Spleen (tissue), 11 donors: ENCODE measurements around the gene ADARB2. TPM values are rescaled to one million over a fixed set of nuclear protein-coding genes. Genes with fewer than 3 reads are reported as not detected.
A peak's percentile ranks its signal among the peaks of the same experiment; 100 is the strongest.

Experiments
- DNase-seq: peaks from one replicate; pipeline ENCODE4 v3.0.0-alpha.2; 2020
- H3K27ac ChIP-seq, 8 donors: fragments of 200-600 bp; sonication (generic) in 7 of 8; 1 replicate in 4 of 8; 2 replicates in 4 of 8; pipeline versions ENCODE4 v1.5.0 to v1.8.0; 2016 to 2021; ENCODE audit warnings: inconsistent platforms in 4 of 8, mild to moderate bottlenecking in 4 of 8, moderate library complexity in 1 of 8
- H3K27me3 ChIP-seq, 7 donors: fragments of 200-600 bp; sonication (generic) in 6 of 7; replicated peaks in 1 of 7; 1 replicate in 4 of 7; 2 replicates in 3 of 7; pipeline versions ENCODE4 v1.5.0 to v1.8.0; 2016 to 2021; ENCODE audit warnings: inconsistent platforms in 3 of 7, mild to moderate bottlenecking in 1 of 7
- H3K36me3 ChIP-seq, 6 donors: fragments of 200-600 bp; sonication (generic) in 5 of 6; 1 replicate in 4 of 6; 2 replicates in 2 of 6; pipeline versions ENCODE4 v1.5.0 to v1.8.0; 2016 to 2021; ENCODE audit warnings: inconsistent platforms in 2 of 6
- H3K4me1 ChIP-seq, 6 donors: fragments of 200-600 bp; sonication (generic) in 5 of 6; 1 replicate in 3 of 6; 2 replicates in 3 of 6; pipeline versions ENCODE4 v1.5.0 to v1.8.0; 2016 to 2021; ENCODE audit warnings: inconsistent platforms in 3 of 6
- H3K4me3 ChIP-seq, 8 donors: fragments of 200-600 bp; sonication (generic) in 7 of 8; 1 replicate in 4 of 8; 2 replicates in 4 of 8; pipeline versions ENCODE4 v1.5.0 to v1.8.0; 2016 to 2021; ENCODE audit warnings: inconsistent platforms in 4 of 8, mild to moderate bottlenecking in 4 of 8, moderate library complexity in 2 of 8
- H3K9me3 ChIP-seq, 8 donors: fragments of 200-600 bp; sonication (generic) in 7 of 8; 1 replicate in 4 of 8; 2 replicates in 4 of 8; pipeline versions ENCODE4 v1.5.0 to v1.8.0; 2016 to 2021; ENCODE audit warnings: inconsistent platforms in 4 of 8
- POLR2A ChIP-seq, 3 donors: fragments of 450-650 bp; IDR thresholded peaks; one replicate each; pipeline ENCODE4 v1.5.1; 2017; ENCODE audit warnings: antibody characterized with exemption in 3 of 3, mild to moderate bottlenecking in 1 of 3
- POLR2AphosphoS5 ChIP-seq, 3 donors: sonication (generic); formaldehyde crosslinking; IDR thresholded peaks; one replicate each; pipeline ENCODE4 v1.5.1; 2017; ENCODE audit warnings: antibody characterized with exemption in 3 of 3
- WGBS, 5 donors: extraction: QIAGEN DNeasy Blood & Tissue Kit in 3 of 5; methylation state at CpG; one replicate each; pipeline versions ENCODE4 v1.1.5 to v1.1.7; 2013 to 2018; 5-methylcytosine and 5-hydroxymethylcytosine counted together
- intact Hi-C: fragments of 100-400 bp; cut with DNase I; formaldehyde crosslinking; loops from one replicate; pipeline ENCODE4 v1.15.0; 2023; ENCODE audit warnings: low total_unique reads
- polyA plus RNA-seq, 3 donors: library from polyadenylated mRNA; stranded (reverse); fragments of 200-250 nt; gene quantifications; one replicate each; pipeline ENCODE4 v1.2.1, GENCODE V29; 2013
- total RNA-seq, 7 donors: library from RNA; depleted of rRNA in 3 of 7; stranded (reverse); fragments of >200 nt in 3 of 7; fragmentation: NEBNext Ultra II Directional in 4 of 7; extraction: Animal tissue kit (Norgen Biotek cat#: 25700) in 4 of 7; gene quantifications; one replicate each; pipeline versions ENCODE4 v1.1.0 to v1.2.1, GENCODE V29; 2016 to 2021
- TF ChIP-seq, protein P1 (sequence below), 11 experiments: fragments of 200-600 bp in 7 of 11; fragments of 450-650 bp in 4 of 11; sonication (generic) in 4 of 11; IDR thresholded peaks in 8 of 11; conservative IDR thresholded peaks in 3 of 11; 1 replicate in 7 of 11; 2 replicates in 4 of 11; pipeline versions ENCODE4 v1.4.0 to v1.8.0; 2016 to 2021; ENCODE audit warnings: antibody characterized with exemption in 11 of 11, inconsistent platforms in 4 of 11, mild to moderate bottlenecking in 1 of 11
- donor health status: healthy with polysubstance abuse.
- donor health status: DM: no; HTN: no; CAD: no; lungs with moderate emphysema.
- donor health status: DM: no; HTN: no; CAD: no.
- donor health status: Bipolar disorder and iron deficiency.
- donor health status: healthy.
- donor health status: DM: no; HTN: no; CAD: no.
- donor health status: DM: yes; HTN: yes; CAD: no.

The ADARB2 gene
- total and polyA plus RNA-seq, 10 donors = 0.05 to 8.1 (median 0.96) TPM

DNA sequence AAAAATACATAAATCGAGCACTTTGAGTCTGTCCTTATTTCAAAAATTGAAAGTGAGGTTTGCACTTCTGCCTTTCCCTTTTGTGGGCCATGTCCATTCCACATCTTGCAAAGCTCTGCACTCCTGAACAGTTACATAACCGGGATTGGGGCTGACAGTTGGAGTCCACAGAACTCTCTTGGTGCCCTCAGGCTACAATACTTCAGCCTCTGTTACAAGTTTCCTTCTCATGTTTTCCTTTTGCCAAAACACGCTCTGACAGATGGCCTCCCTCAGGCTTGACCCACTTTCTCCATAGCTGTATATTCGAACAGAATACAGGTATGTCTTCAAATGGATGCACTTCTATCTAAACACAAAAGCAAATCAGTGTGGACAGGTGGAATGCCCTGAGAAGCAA, 345.2 kb downstream of the ADARB2 start:
- TF ChIP-seq POLR2A (IDR thresholded peaks at IDR 0.05) (no peak), POLR2AphosphoS5 (IDR thresholded peaks at IDR 0.05) (no peak)
- TF ChIP-seq, protein P1, sequence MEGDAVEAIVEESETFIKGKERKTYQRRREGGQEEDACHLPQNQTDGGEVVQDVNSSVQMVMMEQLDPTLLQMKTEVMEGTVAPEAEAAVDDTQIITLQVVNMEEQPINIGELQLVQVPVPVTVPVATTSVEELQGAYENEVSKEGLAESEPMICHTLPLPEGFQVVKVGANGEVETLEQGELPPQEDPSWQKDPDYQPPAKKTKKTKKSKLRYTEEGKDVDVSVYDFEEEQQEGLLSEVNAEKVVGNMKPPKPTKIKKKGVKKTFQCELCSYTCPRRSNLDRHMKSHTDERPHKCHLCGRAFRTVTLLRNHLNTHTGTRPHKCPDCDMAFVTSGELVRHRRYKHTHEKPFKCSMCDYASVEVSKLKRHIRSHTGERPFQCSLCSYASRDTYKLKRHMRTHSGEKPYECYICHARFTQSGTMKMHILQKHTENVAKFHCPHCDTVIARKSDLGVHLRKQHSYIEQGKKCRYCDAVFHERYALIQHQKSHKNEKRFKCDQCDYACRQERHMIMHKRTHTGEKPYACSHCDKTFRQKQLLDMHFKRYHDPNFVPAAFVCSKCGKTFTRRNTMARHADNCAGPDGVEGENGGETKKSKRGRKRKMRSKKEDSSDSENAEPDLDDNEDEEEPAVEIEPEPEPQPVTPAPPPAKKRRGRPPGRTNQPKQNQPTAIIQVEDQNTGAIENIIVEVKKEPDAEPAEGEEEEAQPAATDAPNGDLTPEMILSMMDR (IDR thresholded peaks at IDR 0.05 in 8 of 11, conservative IDR thresholded peaks at IDR 0.05 in 3 of 11) = no peak
- 70 to 88% (median 77%) methylated on average over 4 of the region's 4 CpGs for WGBS, 5 donors
- Histone ChIP-seq H3K36me3 (no peaks in the 10 kb centered on the region), H3K9me3 (no peaks in the 10 kb centered on the region), H3K27ac (no peak overlapping the region), H3K27me3 (no peaks in the 10 kb centered on the region), H3K4me3 (no peak overlapping the region), H3K4me1 (no peaks in the 10 kb centered on the region)
- intact Hi-C loops = no loop called here
- DNase-seq = no peak

DNA sequence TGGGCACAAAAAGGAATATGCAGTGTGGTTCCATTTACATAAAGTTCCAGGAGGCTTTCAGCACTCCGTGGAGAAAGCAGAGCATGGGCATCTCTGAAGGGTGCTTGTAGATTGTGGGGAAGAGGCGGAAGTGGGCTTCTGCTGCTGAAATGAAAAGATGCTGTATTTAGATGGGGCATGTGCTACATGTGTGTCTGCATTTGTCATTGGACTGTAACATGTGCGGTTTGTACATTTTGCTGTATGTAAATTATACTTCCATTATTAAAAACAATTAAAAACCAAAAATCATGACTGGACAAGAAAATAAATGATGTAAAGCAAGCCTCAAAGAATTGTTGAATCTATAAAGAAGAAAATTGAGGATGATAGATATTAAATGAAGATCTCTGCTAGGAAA, 347.1 kb downstream of the ADARB2 start:
- no peaks in the 10 kb centered on the region for H3K4me1 ChIP-seq
- H3K9me3 ChIP-seq = peaks cover 0 to 11% (median 0%) of the 10 kb centered on the region in 8 donors
- no peak overlapping the region for H3K27ac ChIP-seq
- no peak overlapping the region for H3K4me3 ChIP-seq
- no peaks in the 10 kb centered on the region for H3K27me3 ChIP-seq
- no peak for DNase-seq
- H3K36me3 ChIP-seq = no peaks in the 10 kb centered on the region
- intact Hi-C loops = no loop called here
- TF ChIP-seq POLR2AphosphoS5 (IDR thresholded peaks at IDR 0.05) (no peak), POLR2A (IDR thresholded peaks at IDR 0.05) (no peak)
- TF ChIP-seq, protein P1 (IDR thresholded peaks at IDR 0.05 in 8 of 11, conservative IDR thresholded peaks at IDR 0.05 in 3 of 11) = no peak
- 85 to 89% (median 88%) methylated on average over 3 of the region's 3 CpGs for WGBS, 5 donors

DNA sequence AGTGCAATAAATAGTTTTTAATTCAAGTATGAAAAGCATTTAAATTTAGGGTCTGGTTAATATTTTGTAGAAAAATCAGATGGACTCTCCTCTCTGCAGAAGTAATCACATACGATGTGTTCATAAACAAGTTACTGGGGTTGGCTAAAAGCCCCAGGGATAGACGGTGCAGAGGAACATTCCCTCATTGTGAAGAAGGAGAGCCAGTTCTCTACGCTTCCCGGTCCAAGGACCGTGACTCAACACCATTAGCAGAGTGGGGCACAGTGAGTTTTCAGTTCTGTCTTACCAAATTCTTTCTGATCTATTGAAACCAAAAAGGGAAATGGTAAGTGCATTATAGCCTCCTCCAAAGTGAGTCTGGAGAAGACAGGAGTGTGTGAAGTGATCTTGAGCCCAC, 353.3 kb downstream of the ADARB2 start:
- Histone ChIP-seq H3K27ac (no peak overlapping the region), H3K36me3 (no peaks in the 10 kb centered on the region), H3K9me3 (peaks cover 0 to 11% (median 0%) of the 10 kb centered on the region in 8 donors), H3K4me1 (no peaks in the 10 kb centered on the region), H3K4me3 (no peak overlapping the region), H3K27me3 (peaks cover 0 to 36% (median 6%) of the 10 kb centered on the region in 7 donors)
- intact Hi-C loops = no loop called here
- no peak for DNase-seq
- WGBS, 5 donors = 83 to 89% (median 87%) methylated on average over 5 of the region's 5 CpGs
- no peak for TF ChIP-seq POLR2AphosphoS5 (IDR thresholded peaks at IDR 0.05)
- TF ChIP-seq POLR2A (IDR thresholded peaks at IDR 0.05) = no peak
- TF ChIP-seq, protein P1 (IDR thresholded peaks at IDR 0.05 in 8 of 11, conservative IDR thresholded peaks at IDR 0.05 in 3 of 11) = no peak

DNA sequence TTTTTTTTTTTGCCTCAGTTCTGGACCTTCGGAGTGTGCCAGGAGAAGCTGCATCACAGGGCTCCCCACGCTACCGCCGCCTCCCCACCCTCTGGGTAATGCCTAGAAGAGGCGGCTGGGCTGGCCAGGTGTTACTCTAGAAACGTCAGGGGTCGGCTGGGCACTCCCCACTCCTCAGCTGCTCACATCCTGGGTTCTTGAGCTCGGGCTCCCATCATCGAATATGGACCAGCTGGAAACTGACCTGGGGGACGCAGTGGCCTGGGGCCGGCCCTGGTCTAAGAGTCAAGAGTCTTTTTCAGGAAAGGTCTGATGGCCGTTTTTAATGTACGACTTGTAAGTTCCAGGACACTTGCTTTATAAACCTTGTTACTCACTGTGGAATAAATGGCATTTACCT, 354.6 kb downstream of the ADARB2 start:
- H3K36me3 ChIP-seq = no peaks in the 10 kb centered on the region
- no peaks in the 10 kb centered on the region for H3K4me1 ChIP-seq
- TF ChIP-seq, protein P1 (IDR thresholded peaks at IDR 0.05 in 8 of 11, conservative IDR thresholded peaks at IDR 0.05 in 3 of 11) = no peak
- TF ChIP-seq POLR2A (IDR thresholded peaks at IDR 0.05) (no peak), POLR2AphosphoS5 (IDR thresholded peaks at IDR 0.05) (no peak)
- 80 to 85% (median 83%) methylated on average over 13 of the region's 13 CpGs for WGBS, 5 donors
- no peak overlapping the region for H3K4me3 ChIP-seq
- H3K9me3 ChIP-seq = peaks cover 0 to 11% (median 0%) of the 10 kb centered on the region in 8 donors
- H3K27me3 ChIP-seq = peaks cover 0 to 49% (median 8%) of the 10 kb centered on the region in 7 donors
- peak; percentile 51 for DNase-seq
- no peak overlapping the region for H3K27ac ChIP-seq
- intact Hi-C loops = no loop called here
